BE2C (cell line): ENCODE results near the gene CANX.

Source experiments
- DNase-seq: peaks from one replicate; pipeline ENCODE4 v3.0.0-alpha.2; 2020
- H3K27me3 ChIP-seq: fragments of 250-450 bp; sonication (Bioruptor Pico); 2 replicates; pipeline ENCODE4 v1.5.1; 2020; ENCODE audit warnings: mild to moderate bottlenecking
- H3K36me3 ChIP-seq: fragments of 250-450 bp; sonication (Bioruptor Pico); 2 replicates; pipeline ENCODE4 v1.5.1; 2020; ENCODE audit warnings: mild to moderate bottlenecking
- H3K4me1 ChIP-seq: fragments of 250-450 bp; sonication (Bioruptor Pico); 2 replicates; pipeline ENCODE4 v1.5.1; 2020
- H3K4me3 ChIP-seq: 2 replicates; pipeline ENCODE4 v1.5.1; 2011; ENCODE audit warnings: low read depth, low read length
- H3K9me3 ChIP-seq: fragments of 250-450 bp; sonication (Bioruptor Pico); 2 replicates; pipeline ENCODE4 v1.5.1; 2020
- TF ChIP-seq, protein P1 (sequence below): IDR thresholded peaks from 2 replicates; pipeline ENCODE4 v1.5.1; 2012; ENCODE audit warnings: mild to moderate bottlenecking, low read depth, low read length

The CANX gene

GRCh38 chr5:179766021-179766725, 67.4 kb downstream of the CANX start:
- Histone ChIP-seq H3K4me1 (peaks cover 23% of the 10 kb centered on the region), H3K36me3 (peaks cover 50% of the 10 kb centered on the region), H3K9me3 (no peaks in the 10 kb centered on the region), H3K27me3 (no peaks in the 10 kb centered on the region), H3K4me3 (no peak overlapping the region)
- peak; percentile 61 for DNase-seq
- TF ChIP-seq, protein P1, sequence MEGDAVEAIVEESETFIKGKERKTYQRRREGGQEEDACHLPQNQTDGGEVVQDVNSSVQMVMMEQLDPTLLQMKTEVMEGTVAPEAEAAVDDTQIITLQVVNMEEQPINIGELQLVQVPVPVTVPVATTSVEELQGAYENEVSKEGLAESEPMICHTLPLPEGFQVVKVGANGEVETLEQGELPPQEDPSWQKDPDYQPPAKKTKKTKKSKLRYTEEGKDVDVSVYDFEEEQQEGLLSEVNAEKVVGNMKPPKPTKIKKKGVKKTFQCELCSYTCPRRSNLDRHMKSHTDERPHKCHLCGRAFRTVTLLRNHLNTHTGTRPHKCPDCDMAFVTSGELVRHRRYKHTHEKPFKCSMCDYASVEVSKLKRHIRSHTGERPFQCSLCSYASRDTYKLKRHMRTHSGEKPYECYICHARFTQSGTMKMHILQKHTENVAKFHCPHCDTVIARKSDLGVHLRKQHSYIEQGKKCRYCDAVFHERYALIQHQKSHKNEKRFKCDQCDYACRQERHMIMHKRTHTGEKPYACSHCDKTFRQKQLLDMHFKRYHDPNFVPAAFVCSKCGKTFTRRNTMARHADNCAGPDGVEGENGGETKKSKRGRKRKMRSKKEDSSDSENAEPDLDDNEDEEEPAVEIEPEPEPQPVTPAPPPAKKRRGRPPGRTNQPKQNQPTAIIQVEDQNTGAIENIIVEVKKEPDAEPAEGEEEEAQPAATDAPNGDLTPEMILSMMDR = no peak

- no peak overlapping the region for H3K4me3 ChIP-seq
- H3K9me3 ChIP-seq = no peaks in the 10 kb centered on the region
- H3K27me3 ChIP-seq = no peaks in the 10 kb centered on the region
- peaks cover 57% of the 10 kb centered on the region for H3K36me3 ChIP-seq
- peaks cover 23% of the 10 kb centered on the region for H3K4me1 ChIP-seq
- no peak for DNase-seq
- TF ChIP-seq, protein P1 = no peak
Measured at GRCh38 chr5:179766726-179767455, 68.1 kb downstream of the CANX start.

DNA sequence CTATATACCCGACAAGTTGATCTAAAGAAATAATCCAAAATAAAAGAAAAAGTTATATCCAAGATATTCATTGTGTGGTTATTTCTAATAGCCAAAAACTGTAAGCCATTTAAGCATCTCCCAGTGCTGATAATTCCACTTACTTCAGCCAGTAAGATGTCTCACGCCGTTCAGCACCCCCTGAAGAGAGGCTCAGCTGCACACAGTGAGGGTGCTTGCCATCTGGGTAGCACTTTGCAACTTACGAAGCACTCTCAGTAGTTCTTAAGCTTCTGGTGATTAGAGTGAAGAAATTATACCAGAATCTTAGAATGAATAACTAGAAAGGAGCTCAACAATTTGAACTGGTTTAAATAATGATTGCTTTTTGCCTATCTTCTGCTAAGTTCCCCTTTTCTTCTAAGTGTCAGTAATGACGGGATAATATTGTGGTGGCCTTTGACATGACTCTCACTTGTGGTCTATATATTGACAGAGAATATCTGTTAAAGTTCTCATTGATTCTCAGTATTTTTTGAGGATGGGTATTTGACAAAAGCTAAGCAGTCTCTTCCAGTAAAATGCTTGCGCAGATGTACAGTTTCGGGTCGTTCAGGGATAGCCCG, 68.8 kb downstream of the CANX start:
- no peak for DNase-seq
- Histone ChIP-seq H3K27me3 (no peaks in the 10 kb centered on the region), H3K4me1 (peaks cover 20% of the 10 kb centered on the region), H3K4me3 (no peak overlapping the region), H3K36me3 (peaks cover 64% of the 10 kb centered on the region), H3K9me3 (no peaks in the 10 kb centered on the region)
- TF ChIP-seq, protein P1 = no peak

- Histone ChIP-seq H3K27me3 (no peaks in the 10 kb centered on the region), H3K4me1 (peaks cover 16% of the 10 kb centered on the region), H3K36me3 (peaks cover 73% of the 10 kb centered on the region), H3K4me3 (no peak overlapping the region), H3K9me3 (no peaks in the 10 kb centered on the region)
- TF ChIP-seq, protein P1 = peak; percentile 28
- DNase-seq = no peak
Measured at GRCh38 chr5:179768326-179769085, 69.7 kb downstream of the CANX start.

DNA sequence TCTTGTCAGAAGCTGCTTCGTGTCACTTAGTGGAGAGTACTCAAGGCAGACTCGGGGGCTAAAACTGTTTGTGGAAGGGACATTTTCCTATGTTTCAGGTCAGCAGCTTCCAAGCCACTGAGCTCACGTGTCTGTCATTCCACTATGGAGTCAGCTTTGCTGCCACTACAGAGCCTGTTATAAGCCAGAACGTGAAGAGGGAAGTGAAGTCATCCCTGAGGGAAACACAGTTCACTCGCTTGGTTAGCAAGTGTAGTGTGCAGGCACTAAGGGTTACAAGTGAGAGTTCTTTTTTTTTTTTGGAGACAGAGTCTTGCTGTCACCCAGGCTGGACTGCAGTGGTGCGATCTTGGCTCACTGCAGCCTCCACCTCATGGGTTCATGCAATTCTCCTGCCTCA, 70.5 kb downstream of the CANX start:
- Histone ChIP-seq H3K4me3 (no peak overlapping the region), H3K9me3 (no peaks in the 10 kb centered on the region), H3K36me3 (peaks cover 81% of the 10 kb centered on the region), H3K27me3 (no peaks in the 10 kb centered on the region), H3K4me1 (peaks cover 16% of the 10 kb centered on the region)
- TF ChIP-seq, protein P1 = no peak
- no peak for DNase-seq
